CD4-positive, alpha-beta T cell treated with Interleukin-10 for 1 hour (primary cell): Measurements from ENCODE around the gene KRTAP10-6.
"Not testable (repeated sequence)": the region's sequence is repeated elsewhere in the genome, so short reads cannot be mapped to it uniquely, and the experiment has no call there.

Experiments used
- DNase-seq: peaks from one replicate; pipeline ENCODE4 v3.0.0-alpha.2; 2020

The KRTAP10-6 gene, protein sequence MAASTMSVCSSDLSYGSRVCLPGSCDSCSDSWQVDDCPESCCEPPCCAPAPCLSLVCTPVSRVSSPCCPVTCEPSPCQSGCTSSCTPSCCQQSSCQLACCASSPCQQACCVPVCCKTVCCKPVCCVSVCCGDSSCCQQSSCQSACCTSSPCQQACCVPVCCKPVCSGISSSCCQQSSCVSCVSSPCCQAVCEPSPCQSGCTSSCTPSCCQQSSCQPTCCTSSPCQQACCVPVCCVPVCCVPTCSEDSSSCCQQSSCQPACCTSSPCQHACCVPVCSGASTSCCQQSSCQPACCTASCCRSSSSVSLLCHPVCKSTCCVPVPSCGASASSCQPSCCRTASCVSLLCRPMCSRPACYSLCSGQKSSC

DNA sequence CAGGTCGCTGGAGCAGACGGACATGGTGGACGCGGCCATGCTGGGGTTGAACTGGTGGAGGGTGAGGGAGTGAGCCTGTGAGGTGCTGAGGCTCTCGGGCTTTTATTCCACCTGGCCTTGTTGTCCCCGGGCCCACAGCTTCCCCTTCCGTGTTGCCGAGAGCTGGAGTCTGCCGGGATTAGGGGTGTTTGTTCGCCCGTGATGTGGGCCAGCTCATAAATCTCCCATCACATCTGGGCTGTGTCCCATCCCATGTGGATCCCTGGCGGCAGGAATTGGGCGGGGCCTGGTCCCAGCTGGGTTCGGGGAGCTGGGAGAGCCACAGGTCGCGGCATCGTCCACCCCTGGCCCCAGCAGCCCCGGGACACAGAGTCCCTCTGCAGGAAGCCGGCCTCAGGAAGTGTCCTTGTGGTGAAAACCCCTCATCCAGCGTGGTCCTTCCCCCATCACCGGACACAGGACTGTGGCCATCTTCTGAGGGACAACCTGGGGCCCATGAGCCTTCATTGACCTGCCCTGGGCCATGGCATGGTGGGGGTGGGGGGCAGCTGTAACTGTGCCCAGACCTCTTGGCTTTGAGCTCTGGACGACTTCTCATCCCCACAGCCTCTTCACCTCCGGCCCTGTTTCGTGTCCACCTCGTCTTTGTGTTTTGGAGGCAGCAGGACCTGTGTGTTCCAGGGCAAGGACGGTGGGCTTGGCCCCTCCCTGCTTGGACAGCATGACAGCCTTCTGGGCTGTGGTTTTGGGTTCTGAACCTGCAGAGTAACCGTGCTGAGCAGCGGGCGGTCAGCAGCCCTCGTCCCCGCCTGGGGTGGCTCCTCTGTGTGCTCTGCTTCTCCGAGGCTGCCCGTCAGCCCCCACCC lies at the start of gene KRTAP10-6:
TSS of gene KRTAP10-6 (minus strand) at position 60 of the 866 bp plus-strand sequence. CDS start at position 39, 21 bp downstream.
- no peak for DNase-seq

DNA sequence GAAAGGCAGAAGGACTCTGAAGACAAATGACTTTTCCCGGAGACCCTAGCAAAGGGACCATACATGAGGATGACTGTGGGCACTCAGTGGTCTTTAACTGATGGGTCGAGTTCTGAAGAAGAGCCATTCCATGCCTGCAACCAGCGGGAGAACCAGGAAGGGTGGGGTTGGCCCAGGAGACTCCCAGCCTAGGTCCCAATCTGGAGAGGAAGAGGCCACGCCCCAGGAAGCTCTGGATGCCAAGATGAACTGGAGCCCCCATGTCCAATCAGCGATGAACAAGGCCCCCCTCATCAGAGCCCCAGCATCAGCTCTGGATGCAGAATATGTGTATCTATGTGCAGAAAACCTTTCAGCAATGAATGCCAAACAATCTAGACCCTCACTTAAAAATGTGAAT lies 48.5 kb upstream of the KRTAP10-6 start:
- DNase-seq: no peak

DNA sequence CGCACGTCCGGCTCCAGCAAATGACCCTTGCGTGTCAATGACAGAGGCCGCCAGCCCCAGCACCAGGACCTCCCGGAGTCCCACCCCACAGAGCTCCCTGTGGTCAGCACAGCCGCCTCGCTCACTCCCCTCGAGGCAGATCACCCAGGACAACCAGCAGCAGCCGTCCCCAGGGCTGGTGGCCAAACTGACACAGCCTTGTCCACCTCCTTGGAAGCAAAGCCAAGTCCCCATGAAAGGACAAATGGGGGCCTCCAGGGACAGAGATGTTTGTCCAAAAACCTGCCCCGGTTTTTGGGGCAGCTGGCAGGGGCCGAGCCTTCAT lies 47.0 kb upstream of the KRTAP10-6 start:
- no peak for DNase-seq

DNA sequence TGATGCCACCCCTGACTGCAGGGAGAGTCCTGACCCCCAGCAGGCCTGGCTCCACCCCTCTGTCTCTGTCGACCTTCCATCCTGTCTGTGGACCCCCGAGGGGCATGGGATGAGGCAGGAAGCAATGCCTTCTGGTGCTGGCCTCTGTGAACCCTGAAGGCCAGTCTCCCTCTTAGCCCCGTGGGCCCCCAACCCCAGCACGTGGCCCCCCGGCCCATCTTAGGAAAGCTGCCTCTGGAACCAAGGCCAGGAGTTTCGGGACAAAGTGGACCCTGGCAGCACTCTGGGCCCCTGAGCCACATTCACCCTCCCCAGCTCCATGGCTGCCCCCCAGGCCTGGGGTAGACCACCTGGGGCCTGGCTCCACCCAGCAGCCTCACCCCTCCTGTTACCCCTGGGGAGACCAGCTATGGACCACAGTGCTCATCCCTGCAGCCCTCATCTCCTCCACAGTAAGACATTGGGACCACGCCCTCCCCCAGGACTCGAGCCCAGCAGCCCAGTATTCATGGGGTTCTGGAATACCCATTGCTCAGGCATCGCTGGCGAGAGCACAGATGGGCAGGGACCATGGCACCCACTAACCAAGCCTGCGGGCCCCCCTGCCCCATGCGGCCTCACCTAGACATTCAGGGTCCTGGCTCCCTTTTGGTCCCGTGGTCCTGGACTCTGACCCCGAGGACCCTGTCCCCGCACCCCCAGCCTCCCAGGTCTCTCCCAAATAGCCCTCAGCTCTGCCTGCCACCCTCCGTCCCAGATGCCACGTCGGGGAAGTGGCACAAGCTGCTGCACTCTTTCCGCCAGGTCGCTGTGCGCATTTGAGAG lies 46.4 kb upstream of the KRTAP10-6 start:
- not testable (repeated sequence) for DNase-seq

GRCh38 chr21:44637851-44638348 lies 45.6 kb upstream of the KRTAP10-6 start:
- DNase-seq: not testable (repeated sequence)

- DNase-seq: no peak
Measured at GRCh38 chr21:44637018-44637850, 44.9 kb upstream of the KRTAP10-6 start, which contains the start of gene KRTAP10-10. Gene KRTAP10-10, plus strand, starts transcription at chr21:44637356. Its CDS starts 62 bp downstream, at chr21:44637418.

- no peak for DNase-seq
Measured at GRCh38 chr21:44636209-44637017, 44.1 kb upstream of the KRTAP10-6 start.

- DNase-seq: no peak
Measured at GRCh38 chr21:44632067-44632466, 39.8 kb upstream of the KRTAP10-6 start.

- DNase-seq: peak; percentile 31
Measured at GRCh38 chr21:44630440-44630839, 38.1 kb upstream of the KRTAP10-6 start.

DNA sequence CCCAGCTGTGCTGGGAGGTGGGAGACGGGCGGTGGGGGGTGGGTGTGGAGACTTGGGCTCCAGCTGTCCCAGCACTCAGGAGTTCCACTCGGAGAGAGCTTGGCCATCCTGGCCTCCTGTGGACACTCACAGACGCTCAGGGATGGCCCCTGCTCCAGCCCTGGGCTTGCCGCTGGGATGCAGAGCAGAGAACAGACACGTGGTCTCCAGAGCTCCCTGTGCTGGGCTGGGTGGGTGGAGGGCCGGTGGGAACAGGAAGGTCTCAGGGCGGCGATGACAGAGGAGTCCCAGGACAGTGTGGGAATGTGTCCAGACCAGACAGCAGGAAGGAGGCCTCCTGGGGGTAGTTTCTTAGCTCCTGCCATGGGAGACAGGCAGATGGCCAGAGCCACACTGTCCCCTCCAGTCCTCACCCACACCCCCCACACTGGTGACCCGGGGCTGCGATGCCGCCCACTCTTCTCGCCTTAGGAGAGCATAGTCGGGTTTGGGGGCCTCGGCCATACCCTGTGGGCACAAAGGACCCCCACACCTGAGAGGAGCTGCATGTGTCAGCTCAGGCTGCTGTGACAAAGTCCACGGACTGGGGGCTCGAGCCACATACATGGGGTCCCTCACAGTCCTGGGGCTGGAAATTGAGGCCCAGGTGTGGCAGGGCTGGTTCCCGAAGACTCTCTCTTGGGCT lies 36.5 kb upstream of the KRTAP10-6 start:
- no peak for DNase-seq

- DNase-seq: not testable (repeated sequence)
Measured at GRCh38 chr21:44627831-44628233, 35.5 kb upstream of the KRTAP10-6 start.

- not testable (repeated sequence) for DNase-seq
Measured at GRCh38 chr21:44627181-44627822, 35.0 kb upstream of the KRTAP10-6 start.

DNA sequence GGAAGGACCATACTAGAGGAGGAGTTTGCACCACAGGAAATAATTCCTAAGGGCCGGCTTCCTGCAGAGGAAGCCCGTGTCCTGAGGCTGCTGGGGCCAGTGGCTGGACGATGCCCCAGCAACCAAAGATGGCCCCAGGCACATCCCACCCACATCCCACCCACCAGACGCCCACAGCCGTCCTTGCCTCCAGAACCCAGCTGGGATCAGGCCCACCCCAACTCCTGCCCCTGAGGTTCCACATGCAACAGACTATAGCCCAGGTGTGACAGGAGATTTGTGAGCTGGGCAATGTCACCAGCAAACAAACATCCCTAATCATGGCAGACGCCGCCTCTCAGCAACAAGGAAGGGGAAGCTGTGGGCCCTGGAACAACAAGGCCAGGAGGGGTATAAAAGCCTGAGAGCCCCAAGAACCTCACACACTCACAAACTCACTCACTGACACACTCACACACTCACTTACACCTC lies 34.4 kb upstream of the KRTAP10-6 start, which contains the start of gene KRTAP10-9:
TSS of gene KRTAP10-9 (plus strand) at position 421 of the 471 bp plus-strand sequence. CDS start 79 bp downstream, outside the sequence.
- DNase-seq: no peak

- DNase-seq: peak; percentile 39
Measured at GRCh38 chr21:44626262-44626661, 34.0 kb upstream of the KRTAP10-6 start.

- DNase-seq: no peak
Measured at GRCh38 chr21:44625756-44626155, 33.5 kb upstream of the KRTAP10-6 start.

- DNase-seq: no peak
Measured at GRCh38 chr21:44623575-44623974, 31.3 kb upstream of the KRTAP10-6 start.

DNA sequence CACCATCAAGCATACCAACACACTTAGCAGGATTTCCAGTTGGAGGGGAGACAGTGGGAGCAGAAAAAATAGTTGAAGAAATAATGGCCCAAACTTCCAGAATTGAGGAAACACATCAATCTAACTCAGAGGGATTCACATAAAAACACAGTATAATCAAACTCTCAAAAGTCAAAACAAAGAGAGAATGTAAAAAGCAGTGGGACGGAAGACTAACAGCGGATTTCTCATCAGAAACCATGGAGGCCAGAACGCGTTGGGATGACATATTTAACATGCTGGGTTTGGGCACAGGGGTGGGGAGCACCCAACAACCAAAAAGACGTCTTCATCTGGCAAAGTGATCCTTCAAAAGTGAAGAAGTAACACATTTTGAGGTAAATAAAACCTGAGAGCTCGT lies 27.6 kb upstream of the KRTAP10-6 start:
- no peak for DNase-seq

DNA sequence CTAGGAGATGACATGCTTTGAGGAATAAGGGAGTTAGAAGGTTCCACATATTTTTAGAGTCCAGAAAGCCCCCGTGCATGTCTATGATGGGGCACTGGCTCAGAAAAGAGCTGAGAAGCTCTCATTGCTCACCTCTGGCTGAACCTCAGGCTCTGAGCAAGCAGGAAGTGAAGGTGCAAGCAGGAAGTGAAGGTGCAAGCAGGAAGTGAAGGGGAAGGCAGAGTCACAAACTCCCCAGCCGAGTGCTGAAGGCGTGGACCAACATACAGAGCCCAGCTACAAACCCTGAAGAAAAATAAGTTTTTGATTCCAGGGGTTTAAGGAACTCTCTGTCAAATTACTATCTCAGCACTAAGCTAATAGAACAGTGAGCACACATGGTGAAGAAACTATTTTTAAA lies 26.6 kb upstream of the KRTAP10-6 start:
- DNase-seq: peak; percentile 76

GRCh38 chr21:44618504-44618903 lies 26.2 kb upstream of the KRTAP10-6 start:
- DNase-seq: no peak
